PC-3 (cell line): ENCODE data around the gene CACNA1B. TPM values are rescaled to one million over a fixed set of nuclear protein-coding genes. Genes with fewer than 3 reads are reported as not detected.

ENCODE experiments used
- ATAC-seq: fragments of 200-7000 bp; cut with Tn5 transposase; 2 replicates; pipeline ENCODE4 v1.9.1; 2020; ENCODE audit warnings: mild to moderate bottlenecking, moderate library complexity
- BruUV-seq: library from RNA; stranded (reverse); fragments of 400-500 nt; replicated peaks from 2 replicates; lab custom pipeline; 2021; lab: Mats Ljungman, UMichigan
- CTCF ChIA-PET: fragments of 300-600 bp; sonication (Branson Sonifier 250); formaldehyde crosslinking; loops from one replicate; lab custom pipeline; 2022; ENCODE audit warnings: antibody characterized with exemption; lab: Charles Lee
- POLR2A ChIA-PET: fragments of 300-600 bp; sonication (Branson Sonifier 250); formaldehyde crosslinking; loops from one replicate; lab custom pipeline; 2022; ENCODE audit warnings: antibody characterized with exemption; ENCODE audit not compliant: unreplicated experiment; lab: Charles Lee
- DNase-seq: peaks from one replicate; pipeline ENCODE4 v3.0.0-alpha.2; 2015
- H2AFZ ChIP-seq: fragments of 300-600 bp; sonication (generic); 2 replicates; pipeline ENCODE4 v1.6.0; 2016; ENCODE audit warnings: antibody characterized with exemption, low read length
- H3F3A ChIP-seq: fragments of 300-600 bp; sonication (generic); one replicate; pipeline ENCODE4 v1.6.0; 2017; ENCODE audit warnings: antibody characterized with exemption, low read length, control low read depth, mild to moderate bottlenecking; ENCODE audit not compliant: unreplicated experiment
- H3K27ac ChIP-seq: fragments of 300-600 bp; sonication (generic); 2 replicates; pipeline ENCODE4 v1.5.1; 2016; ENCODE audit warnings: mild to moderate bottlenecking, low read length
- H3K27me3 ChIP-seq: fragments of 300-600 bp; sonication (generic); 2 replicates; pipeline ENCODE4 v1.6.1; 2016; ENCODE audit warnings: low read length, mixed read lengths
- H3K36me3 ChIP-seq: fragments of 300-600 bp; sonication (generic); 2 replicates; pipeline ENCODE4 v1.6.1; 2016; ENCODE audit warnings: low read depth, mixed run types, low read length, mixed read lengths
- H3K4me1 ChIP-seq: fragments of 300-600 bp; sonication (generic); 2 replicates; pipeline ENCODE4 v1.5.1; 2016; ENCODE audit warnings: low read length; ENCODE audit not compliant: insufficient read depth
- H3K4me2 ChIP-seq: fragments of 300-600 bp; sonication (generic); 2 replicates; pipeline ENCODE4 v1.6.0; 2016; ENCODE audit warnings: low read length
- H3K4me3 ChIP-seq: fragments of 300-600 bp; sonication (generic); 2 replicates; pipeline ENCODE4 v1.5.1; 2016; ENCODE audit warnings: mild to moderate bottlenecking, low read length, mixed read lengths
- H3K79me2 ChIP-seq: fragments of 300-600 bp; sonication (generic); 2 replicates; pipeline ENCODE4 v1.6.1; 2017; ENCODE audit warnings: low read length, mixed read lengths
- H3K9ac ChIP-seq: fragments of 300-600 bp; sonication (generic); 2 replicates; pipeline ENCODE4 v1.6.0; 2016; ENCODE audit warnings: mild to moderate bottlenecking, low read length
- H3K9me2 ChIP-seq: fragments of 300-600 bp; sonication (generic); replicated peaks from 2 replicates; pipeline ENCODE4 v1.6.1; 2016; ENCODE audit warnings: mixed run types, low read length, mixed read lengths
- H3K9me3 ChIP-seq: fragments of 300-600 bp; sonication (generic); 2 replicates; pipeline ENCODE4 v1.6.1; 2016; ENCODE audit warnings: low read length, mixed read lengths
- H4K20me1 ChIP-seq: fragments of 300-600 bp; sonication (generic); 2 replicates; pipeline ENCODE4 v1.6.1; 2016; ENCODE audit warnings: low read length, mixed read lengths
- EZH2 ChIP-seq: fragments of 300-600 bp; sonication (generic); IDR thresholded peaks from one replicate; pipeline ENCODE4 v1.6.1; 2017; ENCODE audit warnings: antibody characterized with exemption, mild to moderate bottlenecking, low read length; ENCODE audit not compliant: unreplicated experiment
- EZH2phosphoT487 ChIP-seq: fragments of 300-600 bp; sonication (generic); IDR thresholded peaks from 2 replicates; pipeline ENCODE4 v1.6.1; 2018; ENCODE audit warnings: mild to moderate bottlenecking, antibody characterized with exemption, low read length, borderline replicate concordance
- intact Hi-C: fragments of 100-400 bp; cut with micrococcal nuclease; formaldehyde crosslinking; loops from 2 replicates; pipeline ENCODE4 v1.9.0; 2023
- total RNA-seq: library from RNA; depleted of rRNA; stranded (reverse); fragments of >200 nt; gene quantifications from 2 replicates; pipeline ENCODE4 v1.2.3, GENCODE V29; 2014
- TF ChIP-seq, protein P1 (sequence below): fragments of 300-600 bp; sonication (generic); conservative IDR thresholded peaks from 2 replicates; pipeline ENCODE4 v1.5.1; 2017; ENCODE audit warnings: antibody characterized with exemption, low read depth, mild to moderate bottlenecking, low read length

Gene CACNA1B
- total RNA-seq, 1 experiment from 2014 or later, result not detected

DNA sequence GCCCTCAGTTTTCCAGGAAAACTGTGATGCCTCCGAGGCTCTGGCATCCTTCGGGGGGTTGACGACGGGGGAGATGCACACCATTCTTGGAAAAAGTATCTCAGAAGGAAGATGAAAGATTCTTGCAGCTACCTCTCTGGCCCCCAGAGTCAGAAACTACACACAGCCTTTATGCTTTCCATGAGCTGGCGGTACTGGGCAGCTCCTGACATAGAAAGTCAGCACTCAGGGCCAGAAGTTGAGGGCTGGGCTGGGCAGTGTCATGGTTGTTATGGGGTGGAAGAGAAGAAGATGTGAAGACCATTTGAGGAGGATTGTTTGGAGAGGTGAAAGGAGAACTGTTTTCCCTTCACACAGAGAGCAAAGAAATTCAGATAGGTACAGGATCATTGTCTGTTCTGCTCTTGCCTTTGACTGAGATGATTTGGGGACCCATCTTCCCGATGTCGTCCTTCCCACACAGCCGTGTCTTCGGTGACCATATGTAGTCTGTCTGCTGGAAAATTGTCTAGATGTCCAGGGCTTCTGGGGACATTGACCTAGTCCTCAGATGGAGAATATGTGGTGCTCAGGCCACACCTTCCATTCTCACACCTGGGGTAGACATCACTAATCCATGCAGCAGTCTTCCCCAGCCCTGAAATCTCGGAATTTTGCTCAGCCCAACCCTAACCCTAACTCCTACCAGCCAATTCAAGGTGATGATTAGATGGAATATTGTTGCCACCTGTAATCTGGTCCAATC, 237.1 kb downstream of the CACNA1B start:
- Histone ChIP-seq H3K9me3 (no peaks in the 10 kb centered on the region), H4K20me1 (no peaks in the 10 kb centered on the region)
- no TSS peak for BruUV-seq

DNA sequence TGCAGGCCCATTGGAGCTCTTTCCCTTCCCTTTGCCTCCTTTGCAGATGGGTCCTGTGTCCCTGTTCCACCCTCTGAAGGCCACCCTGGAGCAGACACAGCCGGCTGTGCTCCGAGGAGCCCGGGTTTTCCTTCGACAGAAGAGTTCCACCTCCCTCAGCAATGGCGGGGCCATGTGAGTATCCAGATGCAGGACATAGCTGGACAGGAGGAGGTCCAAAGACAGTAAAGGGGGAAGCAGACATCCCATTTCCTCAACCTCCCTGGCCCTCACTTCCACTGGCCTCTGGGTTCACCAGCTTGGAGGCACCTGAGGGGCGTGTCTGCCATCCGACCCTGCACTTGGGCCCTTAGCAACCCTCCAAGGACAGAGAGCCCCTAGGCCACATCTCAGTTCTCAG, 237.9 kb downstream of the CACNA1B start:
- TF ChIP-seq EZH2, result no peak
- TF ChIP-seq EZH2phosphoT487, result no peak
- TF ChIP-seq, protein P1, sequence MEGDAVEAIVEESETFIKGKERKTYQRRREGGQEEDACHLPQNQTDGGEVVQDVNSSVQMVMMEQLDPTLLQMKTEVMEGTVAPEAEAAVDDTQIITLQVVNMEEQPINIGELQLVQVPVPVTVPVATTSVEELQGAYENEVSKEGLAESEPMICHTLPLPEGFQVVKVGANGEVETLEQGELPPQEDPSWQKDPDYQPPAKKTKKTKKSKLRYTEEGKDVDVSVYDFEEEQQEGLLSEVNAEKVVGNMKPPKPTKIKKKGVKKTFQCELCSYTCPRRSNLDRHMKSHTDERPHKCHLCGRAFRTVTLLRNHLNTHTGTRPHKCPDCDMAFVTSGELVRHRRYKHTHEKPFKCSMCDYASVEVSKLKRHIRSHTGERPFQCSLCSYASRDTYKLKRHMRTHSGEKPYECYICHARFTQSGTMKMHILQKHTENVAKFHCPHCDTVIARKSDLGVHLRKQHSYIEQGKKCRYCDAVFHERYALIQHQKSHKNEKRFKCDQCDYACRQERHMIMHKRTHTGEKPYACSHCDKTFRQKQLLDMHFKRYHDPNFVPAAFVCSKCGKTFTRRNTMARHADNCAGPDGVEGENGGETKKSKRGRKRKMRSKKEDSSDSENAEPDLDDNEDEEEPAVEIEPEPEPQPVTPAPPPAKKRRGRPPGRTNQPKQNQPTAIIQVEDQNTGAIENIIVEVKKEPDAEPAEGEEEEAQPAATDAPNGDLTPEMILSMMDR, result no peak
- no peaks in the 10 kb centered on the region for H3K27me3 ChIP-seq
- ATAC-seq (no peak), DNase-seq (no peak)
- H3K9me3 ChIP-seq, result no peaks in the 10 kb centered on the region
- H3K36me3 ChIP-seq, result no peaks in the 10 kb centered on the region
- H3K4me3 ChIP-seq, result no peak overlapping the region
- no peaks in the 10 kb centered on the region for H4K20me1 ChIP-seq
- ChIA-PET POLR2A (no interaction called here), CTCF (no interaction called here)
- H2AFZ ChIP-seq, result no peak overlapping the region
- no TSS peak for BruUV-seq
- H3K9me2 ChIP-seq, result no peaks in the 10 kb centered on the region
- no peak overlapping the region for H3K4me2 ChIP-seq
- no peaks in the 10 kb centered on the region for H3F3A ChIP-seq
- no peaks in the 10 kb centered on the region for H3K79me2 ChIP-seq
- H3K4me1 ChIP-seq, result no peaks in the 10 kb centered on the region
- H3K9ac ChIP-seq, result no peak overlapping the region
- no peak overlapping the region for H3K27ac ChIP-seq
- intact Hi-C loops, result no loop called here

More for the DNA sequence above, 237.1 kb downstream of the CACNA1B start:
- H3K79me2 ChIP-seq, result no peaks in the 10 kb centered on the region
- no peak overlapping the region for H2AFZ ChIP-seq
- ATAC-seq (no peak), DNase-seq (no peak)
- no peak overlapping the region for H3K27ac ChIP-seq
- no peaks in the 10 kb centered on the region for H3F3A ChIP-seq
- CTCF ChIA-PET, result no interaction called here
- H3K9me2 ChIP-seq, result no peaks in the 10 kb centered on the region
- no peak overlapping the region for H3K9ac ChIP-seq
- no peak overlapping the region for H3K4me2 ChIP-seq
- no peaks in the 10 kb centered on the region for H3K27me3 ChIP-seq
- no peaks in the 10 kb centered on the region for H3K4me1 ChIP-seq
- no peaks in the 10 kb centered on the region for H3K36me3 ChIP-seq
- POLR2A ChIA-PET, result no interaction called here
- H3K4me3 ChIP-seq, result no peak overlapping the region
- intact Hi-C loops, result no loop called here
- no peak for TF ChIP-seq EZH2
- TF ChIP-seq, protein P1, result no peak
- no peak for TF ChIP-seq EZH2phosphoT487

DNA sequence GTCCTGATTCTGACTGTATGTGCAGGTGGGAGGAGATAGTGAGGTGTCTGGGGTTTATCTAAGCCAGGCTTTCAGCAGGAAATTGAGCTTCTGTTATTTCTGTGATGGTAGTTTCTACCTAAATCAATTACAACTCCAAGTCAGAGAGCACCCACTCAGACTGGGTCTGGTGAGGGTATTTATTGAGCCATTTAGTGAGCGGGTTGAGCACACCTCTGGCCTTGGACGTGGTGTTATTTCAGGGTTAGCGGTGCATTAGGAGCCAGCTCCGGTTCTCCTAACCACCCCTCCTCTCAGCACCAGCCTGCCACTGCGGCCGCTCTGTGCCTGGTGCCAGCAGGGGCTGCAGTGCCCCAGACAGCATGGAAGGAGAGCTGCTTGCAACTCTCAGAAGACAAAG, 238.9 kb downstream of the CACNA1B start:
- no peak overlapping the region for H2AFZ ChIP-seq
- POLR2A ChIA-PET, result no interaction called here
- no peak overlapping the region for H3K27ac ChIP-seq
- H3K9me3 ChIP-seq, result no peaks in the 10 kb centered on the region
- H3K36me3 ChIP-seq, result no peaks in the 10 kb centered on the region
- intact Hi-C loops, result no loop called here
- H3K9ac ChIP-seq, result no peak overlapping the region
- H3K27me3 ChIP-seq, result no peaks in the 10 kb centered on the region
- no peaks in the 10 kb centered on the region for H3K79me2 ChIP-seq
- no peak for TF ChIP-seq EZH2
- TF ChIP-seq, protein P1, result no peak
- TF ChIP-seq EZH2phosphoT487, result no peak
- H3K4me3 ChIP-seq, result no peak overlapping the region
- H3K4me1 ChIP-seq, result no peaks in the 10 kb centered on the region
- no TSS peak for BruUV-seq
- ATAC-seq, result no peak
- no peaks in the 10 kb centered on the region for H3K9me2 ChIP-seq
- no peaks in the 10 kb centered on the region for H3F3A ChIP-seq
- no peaks in the 10 kb centered on the region for H4K20me1 ChIP-seq
- CTCF ChIA-PET, result no interaction called here
- no peak overlapping the region for H3K4me2 ChIP-seq
- no peak for DNase-seq
